Stomach (tissue), 9 donors: ENCODE results near the gene ASXL3. TPM values are rescaled to one million over a fixed set of nuclear protein-coding genes. Genes with fewer than 3 reads are reported as not detected.

ENCODE experiments used
- DNase-seq, 2 donors: peaks; one replicate each; pipeline versions ENCODE4 v3.0.0 to v3.0.0-alpha.2; 2013 to 2019
- H3K27ac ChIP-seq, 5 donors: fragments of 200-600 bp in 4 of 5; sonication (generic) in 4 of 5; one replicate each; pipeline ENCODE4 v1.5.1; 2013 to 2019; ENCODE audit warnings: mild to moderate bottlenecking in 1 of 5, moderate library complexity in 1 of 5
- H3K27me3 ChIP-seq, 3 donors: fragments of 200-600 bp; sonication (generic); one replicate each; pipeline ENCODE4 v1.5.1; 2017 to 2019; ENCODE audit warnings: mixed run types in 1 of 3
- H3K36me3 ChIP-seq, 4 donors: fragments of 200-600 bp; sonication (generic); 1 replicate in 3 of 4; 2 replicates in 1 of 4; pipeline ENCODE4 v1.5.1; 2016 to 2019
- H3K4me1 ChIP-seq, 4 donors: fragments of 200-600 bp; sonication (generic); one replicate each; pipeline ENCODE4 v1.5.1; 2016 to 2019
- H3K4me3 ChIP-seq, 4 donors: fragments of 200-600 bp; sonication (generic) in 3 of 4; one replicate each; pipeline ENCODE4 v1.5.1; 2016 to 2019; ENCODE audit warnings: mild to moderate bottlenecking in 1 of 4
- H3K9me3 ChIP-seq, 4 donors: fragments of 200-600 bp; sonication (generic); one replicate each; pipeline ENCODE4 v1.5.1; 2016 to 2019
- CTCF ChIP-seq, 7 experiments: fragments of 450-650 bp in 4 of 7; fragments of 200-600 bp in 3 of 7; sonication (generic) in 3 of 7; IDR thresholded peaks; one replicate each; pipeline ENCODE4 v1.5.1; 2016 to 2019; ENCODE audit warnings: antibody characterized with exemption in 7 of 7, control low read depth in 2 of 7, mild to moderate bottlenecking in 1 of 7
- EP300 ChIP-seq: sonication (generic); formaldehyde crosslinking; IDR thresholded peaks from one replicate; pipeline ENCODE4 v1.6.1; 2017; ENCODE audit warnings: antibody characterized with exemption
- POLR2A ChIP-seq, 4 donors: fragments of 450-650 bp; IDR thresholded peaks; one replicate each; pipeline ENCODE4 v1.6.1; 2016; ENCODE audit warnings: antibody characterized with exemption in 4 of 4, control low read depth in 2 of 4, mild to moderate bottlenecking in 1 of 4, moderate library complexity in 1 of 4
- POLR2AphosphoS5 ChIP-seq, 3 donors: sonication (generic); formaldehyde crosslinking; IDR thresholded peaks; one replicate each; pipeline ENCODE4 v1.6.1; 2016; ENCODE audit warnings: antibody characterized with exemption in 3 of 3
- WGBS, 5 donors: extraction: QIAGEN DNeasy Blood & Tissue Kit in 3 of 5; methylation state at CpG; one replicate each; pipeline versions ENCODE4 v1.1.5 to v1.1.7; 2013 to 2018; 5-methylcytosine and 5-hydroxymethylcytosine counted together
- intact Hi-C: fragments of 100-400 bp; cut with DNase I; formaldehyde crosslinking; loops from one replicate; pipeline ENCODE4 v1.15.1; 2023; ENCODE audit warnings: low total_unique reads
- polyA plus RNA-seq, 3 donors: library from polyadenylated mRNA; stranded (reverse); fragments of 200-250 nt; gene quantifications; one replicate each; pipeline ENCODE4 v1.2.3, GENCODE V29; 2013
- total RNA-seq, 5 donors: library from RNA; depleted of rRNA; stranded (reverse); fragments of >200 nt; gene quantifications; one replicate each; pipeline versions ENCODE4 v1.1.0 to v1.2.3, GENCODE V29; 2014 to 2016
- donor health status: healthy with polysubstance abuse.
- donor health status: Bipolar disorder and iron deficiency.
- donor health status: healthy.

The ASXL3 gene
- total and polyA plus RNA-seq, 8 donors, result 0.28 to 8.0 (median 1.2) TPM; not detected in 1

- 16 to 64% (median 45%) methylated on average over 1 of the region's 1 CpG for WGBS, 5 donors
- DNase-seq, result no peak
- H3K4me3 ChIP-seq, result no peak overlapping the region
- intact Hi-C loops, result no loop called here
- H3K27ac ChIP-seq, result no peak overlapping the region
- H3K9me3 ChIP-seq, result no peaks in the 10 kb centered on the region
- peaks cover 0 to 6% (median 3%) of the 10 kb centered on the region in 4 donors for H3K4me1 ChIP-seq
- no peaks in the 10 kb centered on the region for H3K27me3 ChIP-seq
- TF ChIP-seq POLR2AphosphoS5 (IDR thresholded peaks at IDR 0.05) (no peak), EP300 (no peak), POLR2A (IDR thresholded peaks at IDR 0.05) (no peak), CTCF (IDR thresholded peaks at IDR 0.05) (no peak)
- H3K36me3 ChIP-seq, result no peaks in the 10 kb centered on the region
Measured at GRCh38 chr18:33594799-33595198, 16.8 kb downstream of the ASXL3 start.

- DNase-seq, result no peak
- no peak overlapping the region for H3K4me3 ChIP-seq
- 43 to 79% (median 68%) methylated on average over 1 of the region's 1 CpG for WGBS, 5 donors
- TF ChIP-seq POLR2AphosphoS5 (IDR thresholded peaks at IDR 0.05) (no peak), EP300 (no peak), CTCF (IDR thresholded peaks at IDR 0.05) (no peak), POLR2A (IDR thresholded peaks at IDR 0.05) (no peak)
- peaks cover 0 to 6% (median 3%) of the 10 kb centered on the region in 4 donors for H3K4me1 ChIP-seq
- no peaks in the 10 kb centered on the region for H3K27me3 ChIP-seq
- H3K36me3 ChIP-seq, result no peaks in the 10 kb centered on the region
- no peak overlapping the region for H3K27ac ChIP-seq
- no peaks in the 10 kb centered on the region for H3K9me3 ChIP-seq
- intact Hi-C loops, result no loop called here
Measured at GRCh38 chr18:33596178-33596854, 18.3 kb downstream of the ASXL3 start.

GRCh38 chr18:33600846-33601245 is 22.8 kb downstream of the ASXL3 start:
- Histone ChIP-seq H3K27me3 (no peaks in the 10 kb centered on the region), H3K27ac (no peak overlapping the region), H3K4me3 (no peak overlapping the region), H3K9me3 (no peaks in the 10 kb centered on the region), H3K36me3 (no peaks in the 10 kb centered on the region), H3K4me1 (peaks cover 0 to 17% (median 2%) of the 10 kb centered on the region in 4 donors)
- intact Hi-C loops, result no loop called here
- 82 to 91% (median 86%) methylated on average over 3 of the region's 3 CpGs for WGBS, 5 donors
- TF ChIP-seq CTCF (IDR thresholded peaks at IDR 0.05) (no peak), EP300 (no peak), POLR2AphosphoS5 (IDR thresholded peaks at IDR 0.05) (no peak), POLR2A (IDR thresholded peaks at IDR 0.05) (no peak)
- DNase-seq, result no peak

GRCh38 chr18:33603454-33603853 is 25.4 kb downstream of the ASXL3 start:
- H3K27me3 ChIP-seq, result no peaks in the 10 kb centered on the region
- H3K4me3 ChIP-seq, result no peak overlapping the region
- no peaks in the 10 kb centered on the region for H3K9me3 ChIP-seq
- H3K36me3 ChIP-seq, result no peaks in the 10 kb centered on the region
- peaks cover 0 to 12% (median 0%) of the 10 kb centered on the region in 4 donors for H3K4me1 ChIP-seq
- TF ChIP-seq POLR2A (IDR thresholded peaks at IDR 0.05), result no peak
- no peak for TF ChIP-seq EP300
- no peak for TF ChIP-seq POLR2AphosphoS5 (IDR thresholded peaks at IDR 0.05)
- intact Hi-C loops, result no loop called here
- no peak for DNase-seq
- WGBS, 5 donors, result 23 to 52% (median 40%) methylated on average over 2 of the region's 2 CpGs
- H3K27ac ChIP-seq, result no peak overlapping the region

GRCh38 chr18:33605250-33605649 is 27.2 kb downstream of the ASXL3 start:
- intact Hi-C loops, result no loop called here
- no peak for DNase-seq

More at GRCh38 chr18:33605250-33605649, 27.2 kb downstream of the ASXL3 start:
- TF ChIP-seq POLR2A (IDR thresholded peaks at IDR 0.05) (no peak), CTCF (IDR thresholded peaks at IDR 0.05) (no peak), EP300 (no peak), POLR2AphosphoS5 (IDR thresholded peaks at IDR 0.05) (no peak)
- Histone ChIP-seq H3K4me1 (peaks cover 0 to 12% (median 0%) of the 10 kb centered on the region in 4 donors), H3K9me3 (no peaks in the 10 kb centered on the region), H3K36me3 (no peaks in the 10 kb centered on the region), H3K27ac (no peak overlapping the region), H3K27me3 (no peaks in the 10 kb centered on the region), H3K4me3 (no peak overlapping the region)
